MM.1S (cell line): ENCODE results near the gene MRPL37.

Experiments
- CTCF ChIP-seq: fragments of 300-600 bp; sonication (generic); IDR thresholded peaks from 2 replicates; pipeline ENCODE4 v1.5.1; 2016; ENCODE audit warnings: antibody characterized with exemption, low read length, mixed read lengths
- EZH2 ChIP-seq: fragments of 300-600 bp; sonication (generic); optimal IDR thresholded peaks from 2 replicates; pipeline ENCODE3; 2017; ENCODE audit warnings: low read depth, mild to moderate bottlenecking, antibody characterized with exemption, low read length, mixed read lengths

DNA sequence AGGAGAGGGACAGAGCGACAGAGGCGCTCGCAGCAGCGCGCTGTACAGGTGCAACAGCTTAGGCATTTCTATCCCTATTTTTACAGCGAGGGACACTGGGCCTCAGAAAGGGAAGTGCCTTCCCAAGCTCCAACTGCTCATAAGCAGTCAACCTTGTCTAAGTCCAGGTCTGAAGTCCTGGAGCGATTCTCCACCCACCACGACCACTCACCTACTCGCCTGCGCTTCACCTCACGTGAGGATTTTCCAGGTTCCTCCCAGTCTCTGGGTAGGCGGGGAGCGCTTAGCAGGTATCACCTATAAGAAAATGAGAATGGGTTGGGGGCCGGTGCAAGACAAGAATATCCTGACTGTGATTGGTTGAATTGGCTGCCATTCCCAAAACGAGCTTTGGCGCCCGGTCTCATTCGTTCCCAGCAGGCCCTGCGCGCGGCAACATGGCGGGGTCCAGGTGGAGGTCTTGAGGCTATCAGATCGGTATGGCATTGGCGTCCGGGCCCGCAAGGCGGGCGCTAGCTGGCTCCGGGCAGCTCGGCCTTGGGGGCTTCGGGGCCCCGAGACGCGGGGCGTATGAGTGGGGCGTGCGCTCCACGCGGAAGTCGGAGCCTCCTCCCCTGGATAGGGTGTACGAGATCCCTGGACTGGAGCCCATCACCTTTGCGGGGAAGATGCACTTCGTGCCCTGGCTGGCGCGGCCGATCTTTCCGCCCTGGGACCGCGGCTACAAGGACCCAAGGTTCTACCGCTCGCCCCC, at the start of gene MRPL37, which contains the start of gene CYB5RL:
- TF ChIP-seq CTCF (no peak), EZH2 (no peak)
